Measurements from ENCODE around the gene CDA. TPM values are rescaled to one million over a fixed set of nuclear protein-coding genes. Genes with fewer than 3 reads are reported as not detected.
"Not testable (repeated sequence)": the region's sequence is repeated elsewhere in the genome, so short reads cannot be mapped to it uniquely, and the experiment has no call there.

Gene CDA
- total and polyA plus RNA-seq, 8 donors, result 0.36 to 12.2 (median 0.62) TPM

DNA sequence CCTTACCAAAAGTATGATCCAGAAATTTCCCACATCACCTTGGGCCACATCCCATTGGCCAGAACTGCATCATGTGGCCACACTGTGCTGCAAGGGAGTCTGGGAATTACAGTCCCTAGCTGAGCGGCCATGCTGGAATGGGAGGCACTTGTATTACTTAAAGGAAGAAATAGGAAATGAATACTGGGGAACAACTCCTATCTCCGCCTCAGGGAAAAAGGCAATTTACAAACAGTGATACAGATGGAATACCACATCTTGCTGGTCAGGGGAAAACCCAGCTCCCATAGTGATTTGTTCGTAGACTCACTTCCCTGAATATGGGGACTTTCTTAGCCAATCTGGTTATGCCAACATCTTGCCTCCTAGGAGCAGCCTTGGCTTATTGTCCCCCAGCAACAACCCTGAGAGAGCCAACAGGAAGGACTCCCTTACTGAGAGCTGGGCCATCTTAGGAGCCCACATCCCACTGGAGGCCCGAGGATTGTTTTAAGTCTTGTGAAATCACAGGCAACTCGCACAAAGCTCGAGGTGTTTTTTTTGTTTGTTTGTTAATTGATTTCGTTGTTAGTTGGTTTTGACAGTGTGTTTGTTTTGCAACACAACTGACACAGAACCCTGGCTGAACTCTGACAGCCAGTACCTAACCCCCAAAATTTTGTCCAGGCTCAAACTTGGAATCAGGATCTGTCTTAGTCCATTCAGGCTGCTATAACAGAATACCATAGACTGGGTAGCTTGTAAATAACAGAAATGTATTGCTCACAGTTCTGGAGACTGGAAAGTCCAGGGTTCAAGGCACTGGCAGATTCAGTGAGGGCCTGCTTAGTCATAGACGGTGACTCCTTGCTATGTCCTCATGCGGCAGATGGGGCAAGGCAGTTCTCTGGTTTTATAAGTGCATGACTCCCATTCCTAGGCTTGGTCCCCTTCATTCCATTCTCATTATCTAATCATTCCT lies 14.9 kb downstream of the CDA start:
- TF ChIP-seq, protein P1, sequence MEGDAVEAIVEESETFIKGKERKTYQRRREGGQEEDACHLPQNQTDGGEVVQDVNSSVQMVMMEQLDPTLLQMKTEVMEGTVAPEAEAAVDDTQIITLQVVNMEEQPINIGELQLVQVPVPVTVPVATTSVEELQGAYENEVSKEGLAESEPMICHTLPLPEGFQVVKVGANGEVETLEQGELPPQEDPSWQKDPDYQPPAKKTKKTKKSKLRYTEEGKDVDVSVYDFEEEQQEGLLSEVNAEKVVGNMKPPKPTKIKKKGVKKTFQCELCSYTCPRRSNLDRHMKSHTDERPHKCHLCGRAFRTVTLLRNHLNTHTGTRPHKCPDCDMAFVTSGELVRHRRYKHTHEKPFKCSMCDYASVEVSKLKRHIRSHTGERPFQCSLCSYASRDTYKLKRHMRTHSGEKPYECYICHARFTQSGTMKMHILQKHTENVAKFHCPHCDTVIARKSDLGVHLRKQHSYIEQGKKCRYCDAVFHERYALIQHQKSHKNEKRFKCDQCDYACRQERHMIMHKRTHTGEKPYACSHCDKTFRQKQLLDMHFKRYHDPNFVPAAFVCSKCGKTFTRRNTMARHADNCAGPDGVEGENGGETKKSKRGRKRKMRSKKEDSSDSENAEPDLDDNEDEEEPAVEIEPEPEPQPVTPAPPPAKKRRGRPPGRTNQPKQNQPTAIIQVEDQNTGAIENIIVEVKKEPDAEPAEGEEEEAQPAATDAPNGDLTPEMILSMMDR (IDR thresholded peaks at IDR 0.05), result no peak
- ATAC-seq (peak; percentile 44), DNase-seq (no peak)
- Histone ChIP-seq H3K4me1 (peaks cover 0 to 22% of the 10 kb centered on the region in 2 donors), H3K9me3 (no peaks in the 10 kb centered on the region), H3K27me3 (no peaks in the 10 kb centered on the region), H3K27ac (peak overlapping the region in 1 of 2 donors; percentile 83), H3K36me3 (no peaks in the 10 kb centered on the region), H3K4me3 (no peak overlapping the region)
- intact Hi-C loops (cut with DNase I), result no loop called here

DNA sequence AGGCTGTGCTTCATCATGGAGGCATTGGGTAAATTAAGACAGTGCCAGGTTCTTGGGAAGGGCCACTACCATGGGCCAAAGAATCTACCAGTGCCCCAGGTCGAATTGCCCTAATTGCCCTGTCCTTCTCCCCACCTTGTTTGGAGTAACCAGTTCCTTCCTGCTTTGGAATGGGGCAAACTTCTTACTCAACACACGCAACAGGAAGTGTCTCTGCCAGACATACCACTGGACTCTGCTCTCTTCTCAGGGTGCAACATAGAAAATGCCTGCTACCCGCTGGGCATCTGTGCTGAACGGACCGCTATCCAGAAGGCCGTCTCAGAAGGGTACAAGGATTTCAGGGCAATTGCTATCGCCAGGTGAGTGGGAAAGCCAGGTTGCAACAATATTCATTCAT lies 15.8 kb downstream of the CDA start:
- Histone ChIP-seq H3K9me3 (no peaks in the 10 kb centered on the region), H3K4me3 (no peak overlapping the region), H3K4me1 (peaks cover 0 to 20% of the 10 kb centered on the region in 2 donors), H3K36me3 (no peaks in the 10 kb centered on the region), H3K27ac (peak overlapping the region in 1 of 2 donors; percentile 83), H3K27me3 (no peaks in the 10 kb centered on the region)
- intact Hi-C loops (cut with DNase I), result no loop called here
- DNase-seq, result no peak
- TF ChIP-seq, protein P1 (IDR thresholded peaks at IDR 0.05), result no peak
- peak; percentile 47 for ATAC-seq

DNA sequence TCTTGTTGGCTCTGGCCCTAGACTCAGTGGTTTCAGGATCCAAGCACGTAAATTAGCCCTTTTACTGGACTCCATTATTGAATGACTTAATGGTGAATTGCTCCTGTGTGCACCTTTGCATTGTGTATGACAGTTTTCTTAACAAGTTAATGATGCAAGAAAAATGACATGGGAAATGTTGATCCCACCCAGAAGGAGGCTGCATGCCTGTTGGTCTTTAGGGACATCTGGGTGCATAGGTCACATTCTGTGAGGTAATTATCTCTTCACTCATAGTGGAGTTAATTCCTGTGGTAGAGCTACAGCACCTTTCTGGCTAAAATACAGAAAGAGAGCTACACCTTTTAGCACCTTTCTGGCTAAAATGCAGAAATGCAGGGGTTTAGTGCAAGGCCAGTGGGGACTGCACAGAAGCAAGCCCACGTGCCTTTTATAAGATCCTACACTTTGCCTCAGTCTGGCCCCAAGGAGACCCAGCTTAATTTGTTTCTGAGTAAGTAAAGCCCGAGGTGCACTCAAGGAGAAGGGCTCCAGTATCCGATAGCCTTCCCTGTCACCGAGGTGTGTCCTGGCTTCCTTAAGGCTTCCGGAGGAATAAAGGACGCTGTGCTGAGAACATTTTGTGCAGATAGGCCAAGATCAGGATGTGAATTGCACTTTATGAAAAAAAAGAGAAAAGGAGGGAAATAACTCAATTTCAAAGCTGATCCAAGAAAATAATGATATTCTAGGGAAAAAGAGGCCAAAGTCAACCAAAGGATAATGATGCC lies 18.1 kb downstream of the CDA start:
- ATAC-seq; H3K4me3 ChIP-seq; H3K27me3 ChIP-seq; H3K9me3 ChIP-seq; intact Hi-C loops (cut with DNase I); DNase-seq; H3K36me3 ChIP-seq: not testable (repeated sequence)
- Histone ChIP-seq H3K27ac (peak overlapping the region in 1 of 2 donors; percentile 61), H3K4me1 (peaks cover 0 to 20% of the 10 kb centered on the region in 2 donors)

DNA sequence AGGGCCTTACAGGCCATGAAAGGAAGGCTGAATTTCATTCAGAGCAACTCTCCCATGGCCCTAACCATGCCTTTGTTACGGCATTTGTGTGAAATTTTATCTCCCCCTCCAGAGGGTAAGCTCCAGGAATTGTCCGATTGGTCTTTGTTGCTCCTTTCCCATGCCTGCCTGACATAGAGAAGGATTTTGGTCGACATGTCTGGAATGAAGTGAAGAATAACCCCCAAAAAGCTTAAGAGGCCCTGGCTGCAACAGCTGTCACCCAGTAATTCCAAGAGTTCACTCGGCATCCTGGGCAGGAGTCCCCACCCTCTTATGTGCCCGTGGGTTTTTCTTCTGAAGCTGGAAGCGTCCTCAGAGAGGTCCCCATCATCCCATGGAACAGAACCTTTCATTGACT lies 20.6 kb downstream of the CDA start:
- ATAC-seq, result no peak
- Histone ChIP-seq H3K9me3 (no peaks in the 10 kb centered on the region), H3K4me1 (peaks cover 0 to 7% of the 10 kb centered on the region in 2 donors), H3K4me3 (no peak overlapping the region), H3K27me3 (no peaks in the 10 kb centered on the region), H3K27ac (no peak overlapping the region), H3K36me3 (peaks cover 0 to 8% of the 10 kb centered on the region in 2 donors)
- intact Hi-C loops (cut with DNase I), result no loop called here
- TF ChIP-seq, protein P1 (IDR thresholded peaks at IDR 0.05), result no peak
- DNase-seq, result no peak

DNA sequence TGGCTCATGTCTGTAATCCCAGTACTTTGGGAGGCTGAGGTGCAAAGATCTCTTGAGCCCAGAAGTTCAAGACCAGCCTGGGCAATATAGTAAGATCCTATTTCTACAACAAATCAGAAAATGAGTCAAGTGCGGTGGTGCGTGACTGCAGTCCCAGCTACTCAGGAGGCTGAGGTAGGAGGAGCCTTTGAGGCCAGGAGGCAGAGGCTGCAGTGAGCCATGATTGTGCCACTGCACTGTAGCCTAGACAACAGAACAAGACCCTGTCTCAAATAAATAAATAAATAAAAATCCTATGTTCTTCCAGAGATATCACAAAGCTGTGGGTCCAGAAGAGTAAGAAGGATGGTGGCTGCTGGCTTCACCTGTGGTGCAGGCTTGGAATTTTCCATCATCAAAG lies 22.1 kb downstream of the CDA start:
- no peaks in the 10 kb centered on the region for H3K4me1 ChIP-seq
- DNase-seq, result no peak
- TF ChIP-seq, protein P1 (IDR thresholded peaks at IDR 0.05), result no peak
- no peaks in the 10 kb centered on the region for H3K27me3 ChIP-seq
- no peak for ATAC-seq
- H3K27ac ChIP-seq, result no peak overlapping the region
- peaks cover 0 to 8% of the 10 kb centered on the region in 2 donors for H3K36me3 ChIP-seq
- intact Hi-C loops (cut with DNase I), result no loop called here
- no peak overlapping the region for H3K4me3 ChIP-seq
- H3K9me3 ChIP-seq, result no peaks in the 10 kb centered on the region
